Measurements from ENCODE around the gene APOA1. TPM values are rescaled to one million over a fixed set of nuclear protein-coding genes. Genes with fewer than 3 reads are reported as not detected.

APOA1 gene
- total and polyA plus RNA-seq, 10 of the 15 experiments (the other 5 are each of a cell fraction or from before 2014, with no cell fraction given): 0.10 to 2.4 (median 0.24) TPM; not detected in 3

DNA sequence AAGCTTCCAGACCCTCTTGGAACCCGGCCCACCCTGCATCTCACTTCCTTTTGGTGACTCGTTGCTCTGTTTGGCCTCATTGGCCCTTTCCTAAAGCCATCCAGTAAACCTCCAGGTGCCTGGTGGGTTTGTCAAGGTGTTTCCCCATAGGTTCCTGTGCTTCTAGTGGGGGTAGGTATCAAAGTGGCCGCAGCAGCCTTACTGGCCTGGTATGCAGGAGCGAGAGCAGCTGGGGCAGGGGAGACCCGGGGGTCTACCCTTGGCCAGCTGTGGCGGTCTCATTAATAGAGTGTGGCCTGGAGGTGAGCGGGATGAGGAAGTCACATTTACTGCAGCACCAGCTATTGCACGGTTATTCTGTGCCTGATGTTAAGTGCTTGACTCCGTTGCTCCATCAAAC, 18.4 kb downstream of the APOA1 start:
- WGBS (ENCODE audit: insufficient coverage, insufficient replicate concordance, low lambda C conversion rate, missing lambda C conversion rate): 43% methylated on average over 9 of the region's 9 CpGs
- H3K27ac ChIP-seq (ENCODE audit: control insufficient read depth, insufficient read depth): no peak overlapping the region
- intact Hi-C loops (cut with micrococcal nuclease; ENCODE audit: unreplicated experiment) (no loop called here), in situ Hi-C loops (cut with MboI) (no loop called here)
- no peak overlapping the region for H2AFZ ChIP-seq (ENCODE audit: control insufficient read depth, low read depth, low read length)
- CTCF ChIA-PET: interaction anchor here (0.8 kb wide), 1 partner anchor 29 kb away, joined by 3 read pairs; no protein-coding TSS in a partner anchor
- FAIRE-seq (no peak), DNase-seq (ENCODE audit: low read depth, low spot score) (no peak), ATAC-seq (no peak)
- H3K9ac ChIP-seq (ENCODE audit: control insufficient read depth, insufficient read depth, low read length): no peak overlapping the region
- no peaks in the 10 kb centered on the region for H3K36me3 ChIP-seq (ENCODE audit: control insufficient read depth in 2 of 2, insufficient read depth in 2 of 2, low read length in 1 of 2)
- no peak for TF ChIP-seq NR2C1 (IDR thresholded peaks at IDR 0.05)
- no peak for TF ChIP-seq GATAD2B (conservative IDR thresholded peaks at IDR 0.05; ENCODE audit: low read depth)
- TF ChIP-seq SMAD1 (IDR thresholded peaks at IDR 0.05; ENCODE audit: low read depth, partially characterized antibody): no peak
- no peak for TF ChIP-seq TAF1 (IDR thresholded peaks at IDR 0.05; ENCODE audit: borderline replicate concordance, low read depth, low read length)
- TF ChIP-seq STAT3 (IDR thresholded peaks at IDR 0.05; ENCODE audit: low read depth, low read length): no peak
- no peak for TF ChIP-seq RUNX3 (IDR thresholded peaks at IDR 0.05; ENCODE audit: low read length)
- no peak for TF ChIP-seq SIX5 (IDR thresholded peaks at IDR 0.05; ENCODE audit: low read depth, low read length, severe bottlenecking)
- no peak for TF ChIP-seq PML (IDR thresholded peaks at IDR 0.05; ENCODE audit: low read length)
- no peak for TF ChIP-seq MYC (IDR thresholded peaks at IDR 0.05; ENCODE audit: insufficient read depth, insufficient read length, insufficient replicate concordance, low read length, severe bottlenecking)
- no peak for TF ChIP-seq BRCA1 (IDR thresholded peaks at IDR 0.05; ENCODE audit: low read depth, low read length)
- no peak for TF ChIP-seq SIN3A (IDR thresholded peaks at IDR 0.05; ENCODE audit: low read depth, low read length)
- TF ChIP-seq CEBPB (IDR thresholded peaks at IDR 0.05; ENCODE audit: borderline replicate concordance in 1 of 2, low read depth in 2 of 2, low read length in 2 of 2): no peak
- no peak for TF ChIP-seq IRF4 (IDR thresholded peaks at IDR 0.05; ENCODE audit: low read depth, low read length)
- TF ChIP-seq NBN (IDR thresholded peaks at IDR 0.05): no peak
- TF ChIP-seq ZBTB33 (IDR thresholded peaks at IDR 0.05): no peak
- TF ChIP-seq ASH2L (IDR thresholded peaks at IDR 0.05; ENCODE audit: borderline replicate concordance, low read depth): no peak
- SMC1A ChIA-PET (ENCODE audit: uncharacterized antibody, unreplicated experiment): no interaction called here
- no peak overlapping the region for H3K4me2 ChIP-seq (ENCODE audit: control insufficient read depth, insufficient read depth)
- no peaks in the 10 kb centered on the region for H3K27me3 ChIP-seq (replicated peaks in 1 of 2; ENCODE audit: control insufficient read depth in 2 of 2, insufficient read depth in 2 of 2, low read length in 1 of 2)
- H3K4me1 ChIP-seq (ENCODE audit: control insufficient read depth, insufficient read depth, low read length): no peaks in the 10 kb centered on the region
- H4K20me1 ChIP-seq (ENCODE audit: control insufficient read depth, insufficient read depth): no peaks in the 10 kb centered on the region
- POLR2A ChIA-PET: no interaction called here
- H3K9me3 ChIP-seq (replicated peaks; ENCODE audit: control insufficient read depth, insufficient read depth, low read length): no peaks in the 10 kb centered on the region
- RAD21 ChIA-PET (ENCODE audit: unreplicated experiment): no interaction called here
- no peaks in the 10 kb centered on the region for H3K79me2 ChIP-seq (ENCODE audit: control insufficient read depth, insufficient read depth, low read length)
- no TSS peak for BruUV-seq (replicated peaks)
- H3K4me3 ChIP-seq: no peak overlapping the region
